ENCODE results near the gene OPN4.
"Not testable (repeated sequence)": the region's sequence is repeated elsewhere in the genome, so short reads cannot be mapped to it uniquely, and the experiment has no call there.

The OPN4 gene

GRCh38 chr10:86632951-86633350 is 21.4 kb upstream of the OPN4 start:
- Histone ChIP-seq H3K4me1 (ENCODE audit: control insufficient read depth, insufficient read depth, low read length) (peaks cover 9% of the 10 kb centered on the region; the same call in 1 of the 2 replicates), H3K27me3 (ENCODE audit: control insufficient read depth, insufficient read depth, low read length) (peaks cover 46% of the 10 kb centered on the region), H3K36me3 (ENCODE audit: control insufficient read depth, insufficient read depth, low read length) (no peaks in the 10 kb centered on the region), H3K4me3 (ENCODE audit: low read depth, low read length) (no peak overlapping the region), H3K27ac (ENCODE audit: low read depth, low read length) (no peak overlapping the region), H3K9me3 (ENCODE audit: control insufficient read depth, insufficient read depth, low read depth, low read length) (no peaks in the 10 kb centered on the region), H3K9ac (ENCODE audit: low read length) (no peak overlapping the region)

GRCh38 chr10:86635402-86635801 is 18.9 kb upstream of the OPN4 start:
- Histone ChIP-seq H3K27ac (ENCODE audit: low read depth, low read length) (no peak overlapping the region), H3K4me3 (ENCODE audit: low read depth, low read length) (no peak overlapping the region), H3K9me3 (ENCODE audit: control insufficient read depth, insufficient read depth, low read depth, low read length) (no peaks in the 10 kb centered on the region), H3K36me3 (ENCODE audit: control insufficient read depth, insufficient read depth, low read length) (no peaks in the 10 kb centered on the region), H3K9ac (ENCODE audit: low read length) (no peak overlapping the region), H3K27me3 (ENCODE audit: control insufficient read depth, insufficient read depth, low read length) (peaks cover 44% of the 10 kb centered on the region), H3K4me1 (ENCODE audit: control insufficient read depth, insufficient read depth, low read length) (peaks cover 9% of the 10 kb centered on the region; the same call in 1 of the 2 replicates)

DNA sequence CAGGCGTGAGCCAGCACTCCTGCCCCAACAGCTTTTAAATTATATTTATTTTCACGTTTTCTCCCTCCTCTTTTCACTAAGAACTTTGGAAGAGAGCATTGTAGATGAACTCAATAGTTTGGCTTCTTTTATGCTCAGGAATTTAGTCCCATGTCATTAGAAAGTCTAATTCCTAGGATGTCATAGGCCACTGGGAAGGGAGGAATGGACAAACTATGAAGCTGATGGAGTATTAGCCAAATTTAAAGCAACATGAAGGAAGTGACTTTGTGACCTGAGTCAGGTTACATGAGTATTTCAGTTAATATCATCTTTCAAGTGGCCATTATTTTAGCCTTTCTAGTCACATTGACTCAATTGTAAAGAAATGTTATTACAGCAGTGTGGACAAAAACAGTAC is 18.0 kb upstream of the OPN4 start:
- Histone ChIP-seq H3K27me3 (ENCODE audit: control insufficient read depth, insufficient read depth, low read length) (peaks cover 37% of the 10 kb centered on the region), H3K36me3 (ENCODE audit: control insufficient read depth, insufficient read depth, low read length) (no peaks in the 10 kb centered on the region), H3K4me3 (ENCODE audit: low read depth, low read length) (no peak overlapping the region), H3K4me1 (ENCODE audit: control insufficient read depth, insufficient read depth, low read length) (peaks cover 9% of the 10 kb centered on the region; the same call in 1 of the 2 replicates), H3K9me3 (ENCODE audit: control insufficient read depth, insufficient read depth, low read depth, low read length) (no peaks in the 10 kb centered on the region), H3K9ac (ENCODE audit: low read length) (no peak overlapping the region), H3K27ac (ENCODE audit: low read depth, low read length) (no peak overlapping the region)

- Histone ChIP-seq H3K36me3 (ENCODE audit: control insufficient read depth, insufficient read depth, low read length) (no peaks in the 10 kb centered on the region), H3K4me1 (ENCODE audit: control insufficient read depth, insufficient read depth, low read length) (no peaks in the 10 kb centered on the region), H3K27me3 (ENCODE audit: control insufficient read depth, insufficient read depth, low read length) (no peaks in the 10 kb centered on the region), H3K27ac (ENCODE audit: low read depth, low read length) (no peak overlapping the region), H3K9me3 (ENCODE audit: control insufficient read depth, insufficient read depth, low read depth, low read length) (0 out of 2 replicates have a peak, but pooled peaks cover 4% of the 10 kb centered on the region), H3K9ac (ENCODE audit: low read length) (no peak overlapping the region), H3K4me3 (ENCODE audit: low read depth, low read length) (no peak overlapping the region)
These were observed 12.3 kb upstream of the OPN4 start for GRCh38 chr10:86642021-86642420.

- Histone ChIP-seq H3K9me3 (ENCODE audit: control insufficient read depth, insufficient read depth, low read depth, low read length) (0 out of 2 replicates have a peak, but pooled peaks cover 4% of the 10 kb centered on the region), H3K36me3 (ENCODE audit: control insufficient read depth, insufficient read depth, low read length) (no peaks in the 10 kb centered on the region), H3K27me3 (ENCODE audit: control insufficient read depth, insufficient read depth, low read length) (no peaks in the 10 kb centered on the region), H3K9ac (ENCODE audit: low read length) (no peak overlapping the region), H3K4me1 (ENCODE audit: control insufficient read depth, insufficient read depth, low read length) (no peaks in the 10 kb centered on the region), H3K4me3 (ENCODE audit: low read depth, low read length) (no peak overlapping the region), H3K27ac (ENCODE audit: low read depth, low read length) (no peak overlapping the region)
These were observed 11.8 kb upstream of the OPN4 start for GRCh38 chr10:86642499-86642898.

DNA sequence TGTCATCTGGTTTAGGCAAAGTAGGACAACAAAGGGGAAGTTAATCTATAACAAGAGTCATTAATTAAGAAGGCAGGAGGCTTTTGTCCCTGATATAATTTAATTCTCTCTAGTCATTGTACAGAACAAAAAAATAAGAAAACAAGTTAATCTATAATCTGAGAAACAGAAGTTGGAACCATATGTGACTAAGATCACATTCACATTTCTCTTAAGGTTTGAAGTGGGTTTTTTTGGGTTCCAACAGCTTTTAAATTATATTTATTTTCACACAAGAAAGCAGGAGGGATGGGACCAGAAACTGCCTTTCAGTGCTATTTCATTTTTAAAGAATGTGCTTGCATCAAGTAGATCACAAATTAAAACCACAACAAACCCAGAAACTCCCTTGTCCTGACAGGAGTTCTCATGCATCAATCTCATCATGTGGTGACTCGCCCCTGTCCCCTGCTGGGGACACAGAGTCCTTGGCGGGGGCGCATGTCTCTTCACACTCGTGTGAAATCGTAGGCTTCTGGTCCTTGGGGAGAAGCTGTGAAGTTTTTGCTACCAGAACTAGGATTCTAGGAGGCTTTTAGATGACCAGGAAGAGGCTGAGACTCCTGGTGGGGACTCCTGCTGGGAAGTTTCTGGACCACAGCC is 10.1 kb upstream of the OPN4 start:
- 0 out of 2 replicates have a peak, but pooled peaks cover 4% of the 10 kb centered on the region for H3K9me3 ChIP-seq (ENCODE audit: control insufficient read depth, insufficient read depth, low read depth, low read length)
- peaks cover 5% of the 10 kb centered on the region for H3K4me1 ChIP-seq (ENCODE audit: control insufficient read depth, insufficient read depth, low read length)
- no peak overlapping the region for H3K4me3 ChIP-seq (ENCODE audit: low read depth, low read length)
- H3K27me3 ChIP-seq (ENCODE audit: control insufficient read depth, insufficient read depth, low read length), result no peaks in the 10 kb centered on the region
- no peak overlapping the region for H3K27ac ChIP-seq (ENCODE audit: low read depth, low read length)
- no peaks in the 10 kb centered on the region for H3K36me3 ChIP-seq (ENCODE audit: control insufficient read depth, insufficient read depth, low read length)
- no peak overlapping the region for H3K9ac ChIP-seq (ENCODE audit: low read length)

DNA sequence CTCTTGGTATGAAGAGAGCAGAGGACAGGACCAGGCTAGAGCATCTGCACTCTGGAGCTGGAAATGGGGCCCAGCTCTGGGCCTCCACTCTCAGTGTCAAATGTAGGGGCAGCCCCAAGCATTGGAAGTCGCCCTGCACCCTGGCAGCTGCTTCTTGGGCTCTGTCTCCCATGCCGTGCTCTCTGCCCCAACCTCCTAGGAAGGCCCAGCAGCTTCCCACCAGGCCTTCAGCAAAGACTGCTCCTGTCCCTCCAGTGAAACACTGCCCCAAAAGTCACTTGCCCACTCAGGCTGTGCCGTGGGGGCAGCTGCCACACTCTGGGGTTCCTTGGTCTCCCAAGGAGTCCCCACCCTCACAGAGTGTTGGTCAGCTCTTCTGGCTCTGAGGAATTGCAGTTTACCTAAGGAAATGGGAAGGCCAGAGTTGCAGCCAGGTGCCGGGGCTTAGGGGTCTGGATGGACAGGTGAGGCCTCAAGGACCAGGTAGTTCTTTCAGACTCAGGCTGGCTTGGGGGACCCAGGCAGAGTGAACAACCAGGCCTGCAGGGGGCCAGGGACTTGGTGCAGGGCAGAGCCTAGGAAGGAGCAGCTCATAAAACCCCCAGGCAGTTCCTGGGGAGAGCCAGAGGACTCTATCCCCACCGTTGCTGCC is 9.4 kb upstream of the OPN4 start:
- Histone ChIP-seq H3K4me1 (ENCODE audit: control insufficient read depth, insufficient read depth, low read length) (peaks cover 5% of the 10 kb centered on the region), H3K9ac (ENCODE audit: low read length) (no peak overlapping the region), H3K9me3 (ENCODE audit: control insufficient read depth, insufficient read depth, low read depth, low read length) (0 out of 2 replicates have a peak, but pooled peaks cover 4% of the 10 kb centered on the region), H3K4me3 (ENCODE audit: low read depth, low read length) (no peak overlapping the region), H3K27ac (ENCODE audit: low read depth, low read length) (no peak overlapping the region), H3K36me3 (ENCODE audit: control insufficient read depth, insufficient read depth, low read length) (no peaks in the 10 kb centered on the region), H3K27me3 (ENCODE audit: control insufficient read depth, insufficient read depth, low read length) (no peaks in the 10 kb centered on the region)

DNA sequence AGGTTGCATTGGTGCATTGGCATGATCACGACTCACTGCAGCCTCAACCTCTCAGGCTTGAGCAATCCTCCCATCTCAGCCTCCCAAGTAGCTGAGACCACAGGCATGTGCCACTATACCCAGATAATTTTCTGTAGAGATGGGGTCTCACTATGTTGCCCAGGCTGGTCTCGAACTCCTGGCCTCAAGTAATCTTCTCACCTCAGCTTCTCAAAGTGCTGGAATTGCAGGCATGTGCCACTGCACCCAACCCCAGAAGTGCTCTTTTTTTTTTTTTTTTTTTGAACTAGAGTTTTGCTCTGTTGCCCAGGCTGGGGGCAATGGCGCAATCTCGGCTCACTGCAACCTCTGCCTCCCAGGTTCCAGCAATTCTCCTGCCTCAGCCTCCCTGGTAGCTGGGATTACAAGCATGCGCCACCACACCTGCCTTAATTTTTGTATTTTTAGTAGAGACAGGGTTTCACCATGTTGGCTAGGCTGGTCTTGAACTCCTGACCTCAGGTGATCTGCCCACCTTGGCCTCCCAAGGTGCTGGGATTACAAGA is 8.7 kb upstream of the OPN4 start:
- H3K9ac ChIP-seq (ENCODE audit: low read length); H3K36me3 ChIP-seq (ENCODE audit: control insufficient read depth, insufficient read depth, low read length); H3K9me3 ChIP-seq (ENCODE audit: control insufficient read depth, insufficient read depth, low read depth, low read length); H3K4me1 ChIP-seq (ENCODE audit: control insufficient read depth, insufficient read depth, low read length); H3K4me3 ChIP-seq (ENCODE audit: low read depth, low read length); H3K27me3 ChIP-seq (ENCODE audit: control insufficient read depth, insufficient read depth, low read length); H3K27ac ChIP-seq (ENCODE audit: low read depth, low read length): not testable (repeated sequence)

GRCh38 chr10:86646532-86646931 is 7.8 kb upstream of the OPN4 start:
- H3K4me3 ChIP-seq (ENCODE audit: low read depth, low read length), result no peak overlapping the region
- H3K4me1 ChIP-seq (ENCODE audit: control insufficient read depth, insufficient read depth, low read length), result peaks cover 5% of the 10 kb centered on the region
- no peak overlapping the region for H3K9ac ChIP-seq (ENCODE audit: low read length)
- H3K27me3 ChIP-seq (ENCODE audit: control insufficient read depth, insufficient read depth, low read length), result 0 out of 2 replicates have a peak, but pooled peaks cover 3% of the 10 kb centered on the region
- H3K36me3 ChIP-seq (ENCODE audit: control insufficient read depth, insufficient read depth, low read length), result no peaks in the 10 kb centered on the region
- no peak overlapping the region for H3K27ac ChIP-seq (ENCODE audit: low read depth, low read length)
- 0 out of 2 replicates have a peak, but pooled peaks cover 4% of the 10 kb centered on the region for H3K9me3 ChIP-seq (ENCODE audit: control insufficient read depth, insufficient read depth, low read depth, low read length)

DNA sequence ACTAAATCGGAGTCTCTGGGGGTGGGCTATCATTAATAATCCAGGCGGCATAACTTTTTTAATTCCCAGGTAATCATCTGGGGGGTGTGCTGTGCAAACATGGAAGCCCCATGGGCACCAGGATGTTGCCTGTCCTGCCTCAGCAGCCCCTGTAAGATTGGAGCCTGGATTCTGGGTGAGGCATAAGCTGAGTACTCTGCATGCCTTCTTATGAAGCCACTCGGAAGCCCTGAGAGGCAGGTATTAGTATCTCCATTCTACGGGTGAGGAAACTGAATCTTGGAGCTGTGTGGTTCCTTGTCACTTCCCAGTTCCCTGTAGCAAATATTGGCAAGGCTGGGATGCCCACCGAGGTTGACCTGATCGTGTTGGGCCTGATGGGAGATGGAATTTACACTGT is 7.4 kb upstream of the OPN4 start:
- Histone ChIP-seq H3K27me3 (ENCODE audit: control insufficient read depth, insufficient read depth, low read length) (0 out of 2 replicates have a peak, but pooled peaks cover 3% of the 10 kb centered on the region), H3K4me3 (ENCODE audit: low read depth, low read length) (no peak overlapping the region), H3K4me1 (ENCODE audit: control insufficient read depth, insufficient read depth, low read length) (peaks cover 5% of the 10 kb centered on the region), H3K9ac (ENCODE audit: low read length) (no peak overlapping the region), H3K36me3 (ENCODE audit: control insufficient read depth, insufficient read depth, low read length) (no peaks in the 10 kb centered on the region), H3K27ac (ENCODE audit: low read depth, low read length) (no peak overlapping the region), H3K9me3 (ENCODE audit: control insufficient read depth, insufficient read depth, low read depth, low read length) (0 out of 2 replicates have a peak, but pooled peaks cover 4% of the 10 kb centered on the region)

Data from HUES6 (cell line).